ENCODE measurements around the gene IGF1R.
"Not testable (repeated sequence)": the region's sequence is repeated elsewhere in the genome, so short reads cannot be mapped to it uniquely, and the experiment has no call there.

Gene IGF1R

GRCh38 chr15:98997755-98998154 is 349.4 kb downstream of the IGF1R start:
- no peak overlapping the region for H3K9ac ChIP-seq (ENCODE audit: low read length in 5 of 5)

GRCh38 chr15:98998279-98998678 is 349.9 kb downstream of the IGF1R start:
- H3K36me3 ChIP-seq (ENCODE audit: control insufficient read depth in 5 of 5, insufficient read depth in 5 of 5, low read length in 5 of 5) = no peaks in the 10 kb centered on the region
- no peak overlapping the region for H3K27ac ChIP-seq (ENCODE audit: low read depth, low read length)
- H3K4me1 ChIP-seq (ENCODE audit: control insufficient read depth in 5 of 5, insufficient read depth in 5 of 5, low read length in 5 of 5) = no peaks in the 10 kb centered on the region
- H3K27me3 ChIP-seq (ENCODE audit: control insufficient read depth in 5 of 5, insufficient read depth in 4 of 5, low read length in 5 of 5) = peaks cover 0 to 3% (median 0%) of the 10 kb centered on the region in 5 donors
- H3K9me3 ChIP-seq (ENCODE audit: control insufficient read depth in 5 of 5, low read length in 5 of 5) = peaks cover 0 to 15% (median 5%) of the 10 kb centered on the region in 5 donors
- no peak overlapping the region for H3K9ac ChIP-seq (ENCODE audit: low read length in 5 of 5)
- H3K4me3 ChIP-seq (ENCODE audit: low read depth in 1 of 5, low read length in 5 of 5) = no peak overlapping the region

More at GRCh38 chr15:98997755-98998154, 349.4 kb downstream of the IGF1R start:
- H3K4me1 ChIP-seq (ENCODE audit: control insufficient read depth in 5 of 5, insufficient read depth in 5 of 5, low read length in 5 of 5) = no peaks in the 10 kb centered on the region
- H3K4me3 ChIP-seq (ENCODE audit: low read depth in 1 of 5, low read length in 5 of 5) = no peak overlapping the region
- H3K27me3 ChIP-seq (ENCODE audit: control insufficient read depth in 5 of 5, insufficient read depth in 4 of 5, low read length in 5 of 5) = peaks cover 0 to 3% (median 0%) of the 10 kb centered on the region in 5 donors
- no peaks in the 10 kb centered on the region for H3K36me3 ChIP-seq (ENCODE audit: control insufficient read depth in 5 of 5, insufficient read depth in 5 of 5, low read length in 5 of 5)
- no peak overlapping the region for H3K27ac ChIP-seq (ENCODE audit: low read depth, low read length)
- H3K9me3 ChIP-seq (ENCODE audit: control insufficient read depth in 5 of 5, low read length in 5 of 5) = peaks cover 0 to 15% (median 5%) of the 10 kb centered on the region in 5 donors

- Histone ChIP-seq H3K4me1 (ENCODE audit: control insufficient read depth in 5 of 5, insufficient read depth in 5 of 5, low read length in 5 of 5) (no peaks in the 10 kb centered on the region), H3K9ac (ENCODE audit: low read length in 5 of 5) (no peak overlapping the region), H3K27me3 (ENCODE audit: control insufficient read depth in 5 of 5, insufficient read depth in 4 of 5, low read length in 5 of 5) (peaks cover 0 to 3% (median 0%) of the 10 kb centered on the region in 5 donors), H3K36me3 (ENCODE audit: control insufficient read depth in 5 of 5, insufficient read depth in 5 of 5, low read length in 5 of 5) (no peaks in the 10 kb centered on the region), H3K27ac (ENCODE audit: low read depth, low read length) (no peak overlapping the region), H3K4me3 (ENCODE audit: low read depth in 1 of 5, low read length in 5 of 5) (no peak overlapping the region), H3K9me3 (ENCODE audit: control insufficient read depth in 5 of 5, low read length in 5 of 5) (peaks cover 0 to 12% (median 5%) of the 10 kb centered on the region in 5 donors)
Observed at GRCh38 chr15:98999233-98999632, 350.9 kb downstream of the IGF1R start.

GRCh38 chr15:99002226-99002625 is 353.9 kb downstream of the IGF1R start:
- H3K36me3 ChIP-seq (ENCODE audit: control insufficient read depth in 5 of 5, insufficient read depth in 5 of 5, low read length in 5 of 5) = no peaks in the 10 kb centered on the region
- no peak overlapping the region for H3K27ac ChIP-seq (ENCODE audit: low read depth, low read length)
- no peak overlapping the region for H3K9ac ChIP-seq (ENCODE audit: low read length in 5 of 5)
- no peak overlapping the region for H3K4me3 ChIP-seq (ENCODE audit: low read depth in 1 of 5, low read length in 5 of 5)
- peaks cover 0 to 7% (median 0%) of the 10 kb centered on the region in 5 donors for H3K9me3 ChIP-seq (ENCODE audit: control insufficient read depth in 5 of 5, low read length in 5 of 5)
- H3K27me3 ChIP-seq (ENCODE audit: control insufficient read depth in 5 of 5, insufficient read depth in 4 of 5, low read length in 5 of 5) = peaks cover 0 to 10% (median 4%) of the 10 kb centered on the region in 5 donors
- H3K4me1 ChIP-seq (ENCODE audit: control insufficient read depth in 5 of 5, insufficient read depth in 5 of 5, low read length in 5 of 5) = no peaks in the 10 kb centered on the region

- peaks cover 0 to 10% (median 4%) of the 10 kb centered on the region in 5 donors for H3K27me3 ChIP-seq (ENCODE audit: control insufficient read depth in 5 of 5, insufficient read depth in 4 of 5, low read length in 5 of 5)
- H3K36me3 ChIP-seq (ENCODE audit: control insufficient read depth in 5 of 5, insufficient read depth in 5 of 5, low read length in 5 of 5); H3K9me3 ChIP-seq (ENCODE audit: control insufficient read depth in 5 of 5, low read length in 5 of 5); H3K4me1 ChIP-seq (ENCODE audit: control insufficient read depth in 5 of 5, insufficient read depth in 5 of 5, low read length in 5 of 5); H3K4me3 ChIP-seq (ENCODE audit: low read depth in 1 of 5, low read length in 5 of 5); H3K9ac ChIP-seq (ENCODE audit: low read length in 5 of 5); H3K27ac ChIP-seq (ENCODE audit: low read depth, low read length): not testable (repeated sequence)
Observed at GRCh38 chr15:99003317-99003716, 355.0 kb downstream of the IGF1R start.

GRCh38 chr15:99004998-99005974 is 356.9 kb downstream of the IGF1R start:
- H3K9me3 ChIP-seq (ENCODE audit: control insufficient read depth in 5 of 5, low read length in 5 of 5); H3K4me1 ChIP-seq (ENCODE audit: control insufficient read depth in 5 of 5, insufficient read depth in 5 of 5, low read length in 5 of 5); H3K27ac ChIP-seq (ENCODE audit: low read depth, low read length); H3K36me3 ChIP-seq (ENCODE audit: control insufficient read depth in 5 of 5, insufficient read depth in 5 of 5, low read length in 5 of 5); H3K9ac ChIP-seq (ENCODE audit: low read length in 5 of 5); H3K4me3 ChIP-seq (ENCODE audit: low read depth in 1 of 5, low read length in 5 of 5): not testable (repeated sequence)
- H3K27me3 ChIP-seq (ENCODE audit: control insufficient read depth in 5 of 5, insufficient read depth in 4 of 5, low read length in 5 of 5) = peaks cover 0 to 10% (median 4%) of the 10 kb centered on the region in 5 donors

GRCh38 chr15:99006146-99006545 is 357.8 kb downstream of the IGF1R start:
- Histone ChIP-seq H3K4me1 (ENCODE audit: control insufficient read depth in 5 of 5, insufficient read depth in 5 of 5, low read length in 5 of 5) (no peaks in the 10 kb centered on the region), H3K9ac (ENCODE audit: low read length in 5 of 5) (no peak overlapping the region), H3K9me3 (ENCODE audit: control insufficient read depth in 5 of 5, low read length in 5 of 5) (no peaks in the 10 kb centered on the region), H3K27me3 (ENCODE audit: control insufficient read depth in 5 of 5, insufficient read depth in 4 of 5, low read length in 5 of 5) (peaks cover 0 to 10% (median 4%) of the 10 kb centered on the region in 5 donors), H3K36me3 (ENCODE audit: control insufficient read depth in 5 of 5, insufficient read depth in 5 of 5, low read length in 5 of 5) (no peaks in the 10 kb centered on the region), H3K27ac (ENCODE audit: low read depth, low read length) (no peak overlapping the region), H3K4me3 (ENCODE audit: low read depth in 1 of 5, low read length in 5 of 5) (no peak overlapping the region)

GRCh38 chr15:99006904-99007495 is 358.7 kb downstream of the IGF1R start:
- H3K9me3 ChIP-seq (ENCODE audit: control insufficient read depth in 5 of 5, low read length in 5 of 5) = no peaks in the 10 kb centered on the region
- no peak overlapping the region for H3K4me3 ChIP-seq (ENCODE audit: low read depth in 1 of 5, low read length in 5 of 5)
- no peak overlapping the region for H3K9ac ChIP-seq (ENCODE audit: low read length in 5 of 5)
- H3K4me1 ChIP-seq (ENCODE audit: control insufficient read depth in 5 of 5, insufficient read depth in 5 of 5, low read length in 5 of 5) = no peaks in the 10 kb centered on the region
- H3K27ac ChIP-seq (ENCODE audit: low read depth, low read length) = no peak overlapping the region
- H3K27me3 ChIP-seq (ENCODE audit: control insufficient read depth in 5 of 5, insufficient read depth in 4 of 5, low read length in 5 of 5) = peaks cover 0 to 10% (median 4%) of the 10 kb centered on the region in 5 donors
- no peaks in the 10 kb centered on the region for H3K36me3 ChIP-seq (ENCODE audit: control insufficient read depth in 5 of 5, insufficient read depth in 5 of 5, low read length in 5 of 5)

GRCh38 chr15:99009741-99010330 is 361.5 kb downstream of the IGF1R start:
- Histone ChIP-seq H3K27me3 (ENCODE audit: control insufficient read depth in 5 of 5, insufficient read depth in 4 of 5, low read length in 5 of 5) (peaks cover 0 to 10% (median 4%) of the 10 kb centered on the region in 5 donors), H3K4me3 (ENCODE audit: low read depth in 1 of 5, low read length in 5 of 5) (no peak overlapping the region), H3K27ac (ENCODE audit: low read depth, low read length) (no peak overlapping the region), H3K36me3 (ENCODE audit: control insufficient read depth in 5 of 5, insufficient read depth in 5 of 5, low read length in 5 of 5) (no peaks in the 10 kb centered on the region), H3K4me1 (ENCODE audit: control insufficient read depth in 5 of 5, insufficient read depth in 5 of 5, low read length in 5 of 5) (peaks cover 0 to 3% (median 1%) of the 10 kb centered on the region in 5 donors), H3K9ac (ENCODE audit: low read length in 5 of 5) (no peak overlapping the region), H3K9me3 (ENCODE audit: control insufficient read depth in 5 of 5, low read length in 5 of 5) (no peaks in the 10 kb centered on the region)

GRCh38 chr15:99010768-99011167 is 362.4 kb downstream of the IGF1R start:
- H3K9me3 ChIP-seq (ENCODE audit: control insufficient read depth in 5 of 5, low read length in 5 of 5) = no peaks in the 10 kb centered on the region
- H3K9ac ChIP-seq (ENCODE audit: low read length in 5 of 5) = no peak overlapping the region
- H3K36me3 ChIP-seq (ENCODE audit: control insufficient read depth in 5 of 5, insufficient read depth in 5 of 5, low read length in 5 of 5) = no peaks in the 10 kb centered on the region
- H3K27me3 ChIP-seq (ENCODE audit: control insufficient read depth in 5 of 5, insufficient read depth in 4 of 5, low read length in 5 of 5) = peaks cover 4 to 12% (median 10%) of the 10 kb centered on the region in 5 donors
- peaks cover 0 to 12% (median 10%) of the 10 kb centered on the region in 5 donors for H3K4me1 ChIP-seq (ENCODE audit: control insufficient read depth in 5 of 5, insufficient read depth in 5 of 5, low read length in 5 of 5)
- H3K4me3 ChIP-seq (ENCODE audit: low read depth in 1 of 5, low read length in 5 of 5) = no peak overlapping the region
- no peak overlapping the region for H3K27ac ChIP-seq (ENCODE audit: low read depth, low read length)
